ENCODE measurements around the gene BLVRB. TPM values are rescaled to one million over a fixed set of nuclear protein-coding genes. Genes with fewer than 3 reads are reported as not detected.

Gene BLVRB
- total and polyA plus RNA-seq, 4 donors, result 132 to 1,243 (median 252) TPM

- WGBS, result 98% methylated on average over 3 of the region's 3 CpGs
- Histone ChIP-seq H3K9ac (ENCODE audit: low read depth in 1 of 2, low read length in 2 of 2) (no peak overlapping the region), H3K4me1 (ENCODE audit: control insufficient read depth in 4 of 4, insufficient read depth in 4 of 4, low read length in 3 of 4) (peaks cover 4 to 12% (median 8%) of the 10 kb centered on the region in 4 donors), H3K9me3 (ENCODE audit: control insufficient read depth in 4 of 4, low read length in 3 of 4) (no peaks in the 10 kb centered on the region), H3K4me3 (ENCODE audit: low read depth in 1 of 3, low read length in 3 of 3) (no peak overlapping the region), H3K36me3 (ENCODE audit: control insufficient read depth in 4 of 4, insufficient read depth in 3 of 4, low read depth in 1 of 4, low read length in 3 of 4) (no peaks in the 10 kb centered on the region), H3K27ac (ENCODE audit: low read depth in 1 of 2, low read length in 2 of 2) (no peak overlapping the region), H3K27me3 (ENCODE audit: control insufficient read depth in 4 of 4, insufficient read depth in 4 of 4, low read length in 3 of 4) (no peaks in the 10 kb centered on the region)
- DNase-seq (ENCODE audit: low spot score), result no peak
- no peak for TF ChIP-seq CTCF (IDR thresholded peaks at IDR 0.05; ENCODE audit: low read depth, low read length, missing input control)
- TF ChIP-seq GABPA (IDR thresholded peaks at IDR 0.05 in 1 of 2, conservative IDR thresholded peaks at IDR 0.05 in 1 of 2), result no peak
- no peak for TF ChIP-seq JUND (IDR thresholded peaks at IDR 0.05)
- TF ChIP-seq FOXA2 (IDR thresholded peaks at IDR 0.05), result no peak
- TF ChIP-seq REST (IDR thresholded peaks at IDR 0.05), result no peak
- TF ChIP-seq SP1 (IDR thresholded peaks at IDR 0.05), result no peak
These were observed 5.6 kb upstream of the BLVRB start for GRCh38 chr19:40471111-40471510.

GRCh38 chr19:40469011-40469410 lies 3.5 kb upstream of the BLVRB start:
- TF ChIP-seq NR2F2 (IDR thresholded peaks at IDR 0.05), result no peak
- TF ChIP-seq SP1 (IDR thresholded peaks at IDR 0.05), result no peak
- TF ChIP-seq REST (IDR thresholded peaks at IDR 0.05), result no peak
- no peak for TF ChIP-seq GABPA (IDR thresholded peaks at IDR 0.05 in 1 of 2, conservative IDR thresholded peaks at IDR 0.05 in 1 of 2)
- no peak for TF ChIP-seq RAD21 (IDR thresholded peaks at IDR 0.05)
- TF ChIP-seq MAX (IDR thresholded peaks at IDR 0.05), result no peak
- no peak for TF ChIP-seq HNF4A (conservative IDR thresholded peaks at IDR 0.05)
- TF ChIP-seq ZBTB33 (IDR thresholded peaks at IDR 0.05), result no peak
- Histone ChIP-seq H3K9ac (ENCODE audit: low read depth in 1 of 2, low read length in 2 of 2) (no peak overlapping the region), H3K9me3 (ENCODE audit: control insufficient read depth in 4 of 4, low read length in 3 of 4) (no peaks in the 10 kb centered on the region), H3K27ac (ENCODE audit: low read depth in 1 of 2, low read length in 2 of 2) (no peak overlapping the region), H3K4me1 (ENCODE audit: control insufficient read depth in 4 of 4, insufficient read depth in 4 of 4, low read length in 3 of 4) (peaks cover 5 to 26% (median 19%) of the 10 kb centered on the region in 4 donors), H3K27me3 (ENCODE audit: control insufficient read depth in 4 of 4, insufficient read depth in 4 of 4, low read length in 3 of 4) (no peaks in the 10 kb centered on the region), H3K4me3 (ENCODE audit: low read depth in 1 of 3, low read length in 3 of 3) (no peak overlapping the region), H3K36me3 (ENCODE audit: control insufficient read depth in 4 of 4, insufficient read depth in 3 of 4, low read depth in 1 of 4, low read length in 3 of 4) (no peaks in the 10 kb centered on the region)
- DNase-seq (ENCODE audit: low spot score), result no peak
- 94% methylated on average over 6 of the region's 6 CpGs for WGBS

All from liver (tissue), 9 donors.